ENCODE measurements around the gene MICAL2.

Gene MICAL2

GRCh38 chr11:12161603-12162350 lies 51.4 kb downstream of the MICAL2 start:
- no peak overlapping the region for H3K27ac ChIP-seq
- H3K4me3 ChIP-seq (ENCODE audit: low read depth in 1 of 2, low read length in 1 of 2) = no peak overlapping the region
- H3K4me1 ChIP-seq (ENCODE audit: control insufficient read depth in 1 of 2, insufficient read depth in 1 of 2, low read depth in 1 of 2, low read length in 1 of 2) = no peaks in the 10 kb centered on the region

GRCh38 chr11:12162652-12163051 lies 52.3 kb downstream of the MICAL2 start:
- no peak for TF ChIP-seq CTCF (IDR thresholded peaks at IDR 0.05)
- Histone ChIP-seq H3K27me3 (no peaks in the 10 kb centered on the region), H3K9me3 (no peaks in the 10 kb centered on the region), H3K36me3 (peaks cover 11% of the 10 kb centered on the region), H3K4me1 (ENCODE audit: control insufficient read depth in 1 of 2, insufficient read depth in 1 of 2, low read depth in 1 of 2, low read length in 1 of 2) (no peaks in the 10 kb centered on the region), H3K4me3 (ENCODE audit: low read depth in 1 of 2, low read length in 1 of 2) (no peak overlapping the region), H3K27ac (no peak overlapping the region)

More at GRCh38 chr11:12161603-12162350, 51.4 kb downstream of the MICAL2 start:
- Histone ChIP-seq H3K27me3 (no peaks in the 10 kb centered on the region), H3K36me3 (peaks cover 11% of the 10 kb centered on the region), H3K9me3 (no peaks in the 10 kb centered on the region)
- TF ChIP-seq CTCF (IDR thresholded peaks at IDR 0.05) = no peak

- TF ChIP-seq CTCF (IDR thresholded peaks at IDR 0.05) = no peak
- Histone ChIP-seq H3K4me1 (ENCODE audit: control insufficient read depth in 1 of 2, insufficient read depth in 1 of 2, low read depth in 1 of 2, low read length in 1 of 2) (no peaks in the 10 kb centered on the region), H3K27ac (no peak overlapping the region), H3K36me3 (peaks cover 11% of the 10 kb centered on the region), H3K27me3 (no peaks in the 10 kb centered on the region), H3K9me3 (no peaks in the 10 kb centered on the region), H3K4me3 (ENCODE audit: low read depth in 1 of 2, low read length in 1 of 2) (no peak overlapping the region)
Observed at GRCh38 chr11:12163181-12163941, 53.0 kb downstream of the MICAL2 start.

- H3K36me3 ChIP-seq = peaks cover 11% of the 10 kb centered on the region
- H3K27me3 ChIP-seq = no peaks in the 10 kb centered on the region
- no peaks in the 10 kb centered on the region for H3K9me3 ChIP-seq
- no peak overlapping the region for H3K27ac ChIP-seq
- H3K4me1 ChIP-seq (ENCODE audit: control insufficient read depth in 1 of 2, insufficient read depth in 1 of 2, low read depth in 1 of 2, low read length in 1 of 2) = no peaks in the 10 kb centered on the region
- H3K4me3 ChIP-seq (ENCODE audit: low read depth in 1 of 2, low read length in 1 of 2) = no peak overlapping the region
- TF ChIP-seq CTCF (IDR thresholded peaks at IDR 0.05) = no peak
Observed at GRCh38 chr11:12164061-12165014, 53.9 kb downstream of the MICAL2 start.

GRCh38 chr11:12165237-12165875 lies 55.0 kb downstream of the MICAL2 start:
- Histone ChIP-seq H3K36me3 (peaks cover 11% of the 10 kb centered on the region), H3K9me3 (no peaks in the 10 kb centered on the region), H3K4me1 (ENCODE audit: control insufficient read depth in 1 of 2, insufficient read depth in 1 of 2, low read depth in 1 of 2, low read length in 1 of 2) (no peaks in the 10 kb centered on the region), H3K4me3 (ENCODE audit: low read depth in 1 of 2, low read length in 1 of 2) (no peak overlapping the region), H3K27ac (no peak overlapping the region), H3K27me3 (no peaks in the 10 kb centered on the region)
- no peak for TF ChIP-seq CTCF (IDR thresholded peaks at IDR 0.05)

All from neutrophil (primary cell).